GM12878 (cell line): Measurements from ENCODE around the gene IL33. TPM values are rescaled to one million over a fixed set of nuclear protein-coding genes. Genes with fewer than 3 reads are reported as not detected.

Experiments used
- ATAC-seq: fragments of 200-7000 bp; cut with Tn5 transposase; 3 replicates; pipeline ENCODE4 v1.9.1; 2020; ENCODE audit warnings: mild to moderate bottlenecking, moderate library complexity
- BruUV-seq: library from RNA; stranded (reverse); fragments of 400-500 nt; replicated peaks from 2 replicates; lab custom pipeline; 2021; lab: Mats Ljungman, UMichigan
- CTCF ChIA-PET: fragments of 300-600 bp; sonication (Branson Sonifier 250); formaldehyde crosslinking; extraction: SDS; loops from one replicate; lab custom pipeline; 2021; ENCODE audit warnings: inconsistent platforms; lab: Yijun Ruan, JAX
- POLR2A ChIA-PET: fragments of 350-600 bp; formaldehyde crosslinking; extraction: SDS; loops from one replicate; lab custom pipeline; 2021; ENCODE audit warnings: inconsistent platforms; lab: Charles Lee
- RAD21 ChIA-PET: fragments of 300-600 bp; sonication (Branson Sonifier 250); formaldehyde crosslinking; loops from one replicate; lab custom pipeline; 2023; ENCODE audit warnings: antibody characterized with exemption; ENCODE audit not compliant: unreplicated experiment; lab: Charles Lee
- SMC1A ChIA-PET: fragments of 300-600 bp; sonication (Branson Sonifier 250); formaldehyde crosslinking; loops from one replicate; lab custom pipeline; 2023; ENCODE audit not compliant: unreplicated experiment, uncharacterized antibody; lab: Charles Lee
- DNase-seq: peaks from one replicate; pipeline ENCODE4 v3.0.0-alpha.2; 2011; ENCODE audit warnings: low read depth, low spot score
- FAIRE-seq: peaks from 3 replicates; lab custom pipeline; 2011; peaks lifted over from hg19 to GRCh38; lab: Jason Lieb, UNC
- H2AFZ ChIP-seq: 2 replicates; pipeline ENCODE4 v1.6.0; 2011; ENCODE audit warnings: low read depth, low read length, control low read depth; ENCODE audit not compliant: control insufficient read depth
- H3K27ac ChIP-seq: 2 replicates; pipeline ENCODE4 v1.5.1; 2011; ENCODE audit warnings: control low read depth; ENCODE audit not compliant: control insufficient read depth, insufficient read depth
- H3K27me3 ChIP-seq, 2 experiments: replicated peaks in 1 of 2; 2 replicates each; pipeline versions ENCODE4 v1.6.0 to v1.6.1; 2011; ENCODE audit warnings: low read length in 1 of 2; ENCODE audit not compliant: control insufficient read depth in 2 of 2, insufficient read depth in 2 of 2
- H3K36me3 ChIP-seq, 2 experiments: 2 replicates each; pipeline ENCODE4 v1.5.1; 2011; ENCODE audit warnings: low read length in 1 of 2; ENCODE audit not compliant: control insufficient read depth in 2 of 2, insufficient read depth in 2 of 2
- H3K4me1 ChIP-seq: 2 replicates; pipeline ENCODE4 v1.6.1; 2011; ENCODE audit warnings: mild to moderate bottlenecking, low read length, moderate library complexity, mixed read lengths; ENCODE audit not compliant: control insufficient read depth, insufficient read depth
- H3K4me2 ChIP-seq: 2 replicates; pipeline ENCODE4 v1.6.0; 2011; ENCODE audit warnings: control low read depth; ENCODE audit not compliant: control insufficient read depth, insufficient read depth
- H3K4me3 ChIP-seq: fragments of 200-600 bp; sonication (generic); 2 replicates; pipeline ENCODE4 v1.5.1; 2016
- H3K79me2 ChIP-seq: 2 replicates; pipeline ENCODE4 v1.6.0; 2011; ENCODE audit warnings: low read length; ENCODE audit not compliant: control insufficient read depth, insufficient read depth
- H3K9ac ChIP-seq: 2 replicates; pipeline ENCODE4 v1.8.0; 2011; ENCODE audit warnings: low read length, control low read depth, mixed read lengths; ENCODE audit not compliant: control insufficient read depth, insufficient read depth
- H3K9me3 ChIP-seq: replicated peaks from 3 replicates; pipeline ENCODE4 v1.5.1; 2011; ENCODE audit warnings: mild to moderate bottlenecking, low read length; ENCODE audit not compliant: control insufficient read depth, insufficient read depth
- H4K20me1 ChIP-seq: 2 replicates; pipeline ENCODE4 v1.6.0; 2011; ENCODE audit not compliant: control insufficient read depth, insufficient read depth
- CBX5 ChIP-seq: sonication (generic); IDR thresholded peaks from 2 replicates; pipeline ENCODE4 v1.6.1; 2016; ENCODE audit warnings: low read depth, moderate library complexity, mild to moderate bottlenecking, inconsistent platforms
- CEBPB ChIP-seq, 2 experiments: fragments of 150-350 bp in 1 of 2; IDR thresholded peaks; 2 replicates each; pipeline ENCODE4 v1.6.1; 2012 to 2014; ENCODE audit warnings: low read depth in 2 of 2, low read length in 2 of 2, borderline replicate concordance in 1 of 2, inconsistent platforms in 1 of 2
- EGR1 ChIP-seq, 2 experiments: IDR thresholded peaks; 1 replicate in 1 of 2; 2 replicates in 1 of 2; pipeline ENCODE4 v1.6.1; 2011 to 2012; ENCODE audit warnings: low read depth in 2 of 2, low read length in 2 of 2, borderline replicate concordance in 1 of 2, mild to moderate bottlenecking in 1 of 2, moderate library complexity in 1 of 2
- ELK1 ChIP-seq: IDR thresholded peaks from 2 replicates; pipeline ENCODE4 v1.6.1; 2012; ENCODE audit warnings: low read depth, low read length, improper control_type of control experiment
- ETV6 ChIP-seq, 2 experiments: fragments of 450-650 bp in 1 of 2; IDR thresholded peaks in 1 of 2; conservative IDR thresholded peaks in 1 of 2; 2 replicates each; pipeline ENCODE4 v1.6.1; 2014; ENCODE audit warnings: antibody characterized with exemption in 1 of 2, borderline replicate concordance in 1 of 2, low read depth in 1 of 2, mild to moderate bottlenecking in 1 of 2, moderate library complexity in 1 of 2
- HCFC1 ChIP-seq: fragments of 150-350 bp; IDR thresholded peaks from 2 replicates; pipeline ENCODE4 v1.6.1; 2014; ENCODE audit warnings: low read length
- HDGF ChIP-seq: fragments of 450-650 bp; IDR thresholded peaks from 2 replicates; pipeline ENCODE4 v1.6.1; 2016; ENCODE audit warnings: antibody characterized with exemption
- NR2C2 ChIP-seq: IDR thresholded peaks from 2 replicates; pipeline ENCODE4 v1.6.1; 2011; ENCODE audit warnings: borderline replicate concordance, low read depth; ENCODE audit not compliant: control insufficient read depth, insufficient read length
- NRF1 ChIP-seq: conservative IDR thresholded peaks from 2 replicates; pipeline ENCODE4 v1.6.1; 2011; ENCODE audit warnings: mild to moderate bottlenecking, low read depth, low read length, improper control_type of control experiment
- PKNOX1 ChIP-seq: fragments of 450-650 bp; IDR thresholded peaks from 2 replicates; pipeline ENCODE4 v1.6.1; 2016; ENCODE audit warnings: mild to moderate bottlenecking
- YBX1 ChIP-seq: fragments of 450-650 bp; IDR thresholded peaks from 2 replicates; pipeline ENCODE4 v1.6.1; 2016; ENCODE audit warnings: antibody characterized with exemption
- ZZZ3 ChIP-seq: IDR thresholded peaks from 2 replicates; pipeline ENCODE4 v1.6.1; 2011; ENCODE audit warnings: low read depth; ENCODE audit not compliant: control insufficient read depth, insufficient read length
- WGBS: methylation state at CpG from one replicate; pipeline ENCODE4 v1.1.6; 2016; ENCODE audit warnings: low lambda C conversion rate; ENCODE audit not compliant: insufficient replicate concordance, insufficient coverage; ENCODE audit errors: missing lambda C conversion rate; 5-methylcytosine and 5-hydroxymethylcytosine counted together
- in situ Hi-C: fragments of 300-500 bp; cut with MboI; formaldehyde crosslinking; loops from 9 replicates; pipeline ENCODE4 v1.14.3; 2018; ENCODE audit warnings: mixed read lengths
- intact Hi-C: fragments of 100-400 bp; cut with micrococcal nuclease; formaldehyde crosslinking; loops from one replicate; pipeline ENCODE4 v1.14.2; 2022; ENCODE audit not compliant: unreplicated experiment
- polyA plus RNA-seq, 11 experiments: library from polyadenylated mRNA; depleted of rRNA in 4 of 11; unstranded in 6 of 11; stranded (reverse) in 5 of 11; fragments of >200 nt; fragmentation: Nextera tagmentation in 4 of 11; fragmentation: Illumina TruSeq in 1 of 11; extraction: Ambion mirVana in 4 of 11; extraction: Trizol in 1 of 11; gene quantifications; 1 replicate in 1 of 11; 2 replicates in 10 of 11; pipeline versions ENCODE4 v1.2.1 to v1.2.3, GENCODE V29; 2011 to 2016; ENCODE audit warnings: inconsistent platforms in 2 of 11, missing spikeins in 2 of 11, low read depth in 1 of 11
- total RNA-seq, 4 experiments: library from RNA; depleted of rRNA in 3 of 4; stranded (reverse); fragments of >200 nt in 3 of 4; fragmentation: Illumina TruSeq in 1 of 4; extraction: Trizol in 1 of 4; gene quantifications; 2 replicates each; pipeline versions ENCODE4 v1.2.1 to v1.2.3, GENCODE V29; 2013 to 2021
- TF ChIP-seq, protein P1 (sequence below): fragments of 450-650 bp; IDR thresholded peaks from 2 replicates; pipeline ENCODE4 v1.6.1; 2016; ENCODE audit warnings: mild to moderate bottlenecking
- TF ChIP-seq, protein P2 (sequence below): fragments of 150-350 bp; IDR thresholded peaks from 2 replicates; pipeline ENCODE4 v1.6.1; 2014; ENCODE audit warnings: mild to moderate bottlenecking, low read depth, low read length

IL33 gene
- total and polyA plus RNA-seq, 10 of the 15 experiments (the other 5 are each of a cell fraction or from before 2014, with no cell fraction given): not detected

- no peak for FAIRE-seq
- Histone ChIP-seq H3K27me3 (no peaks in the 10 kb centered on the region), H3K4me3 (no peak overlapping the region), H3K4me1 (no peaks in the 10 kb centered on the region), H3K36me3 (no peaks in the 10 kb centered on the region), H3K79me2 (no peaks in the 10 kb centered on the region), H3K9me3 (no peaks in the 10 kb centered on the region; the same call in 2 of the 3 replicates), H3K4me2 (no peak overlapping the region), H3K9ac (no peak overlapping the region), H2AFZ (no peak overlapping the region), H4K20me1 (no peaks in the 10 kb centered on the region), H3K27ac (no peak overlapping the region)
- ATAC-seq: no peak
- intact Hi-C loops: no loop called here
- 52% methylated on average over 2 of the region's 2 CpGs for WGBS
- TF ChIP-seq HCFC1: no peak
- TF ChIP-seq PKNOX1: no peak
- no peak for TF ChIP-seq ETV6 (conservative IDR thresholded peaks at IDR 0.05 in 1 of 2, IDR thresholded peaks at IDR 0.05 in 1 of 2; ENCODE audit: borderline replicate concordance in 1 of 2, low read depth in 1 of 2)
- TF ChIP-seq NRF1: no peak
- no peak for TF ChIP-seq ELK1
- TF ChIP-seq CBX5: no peak
- no peak for TF ChIP-seq ZZZ3
- TF ChIP-seq NR2C2: no peak
- TF ChIP-seq YBX1: no peak
- TF ChIP-seq, protein P1, sequence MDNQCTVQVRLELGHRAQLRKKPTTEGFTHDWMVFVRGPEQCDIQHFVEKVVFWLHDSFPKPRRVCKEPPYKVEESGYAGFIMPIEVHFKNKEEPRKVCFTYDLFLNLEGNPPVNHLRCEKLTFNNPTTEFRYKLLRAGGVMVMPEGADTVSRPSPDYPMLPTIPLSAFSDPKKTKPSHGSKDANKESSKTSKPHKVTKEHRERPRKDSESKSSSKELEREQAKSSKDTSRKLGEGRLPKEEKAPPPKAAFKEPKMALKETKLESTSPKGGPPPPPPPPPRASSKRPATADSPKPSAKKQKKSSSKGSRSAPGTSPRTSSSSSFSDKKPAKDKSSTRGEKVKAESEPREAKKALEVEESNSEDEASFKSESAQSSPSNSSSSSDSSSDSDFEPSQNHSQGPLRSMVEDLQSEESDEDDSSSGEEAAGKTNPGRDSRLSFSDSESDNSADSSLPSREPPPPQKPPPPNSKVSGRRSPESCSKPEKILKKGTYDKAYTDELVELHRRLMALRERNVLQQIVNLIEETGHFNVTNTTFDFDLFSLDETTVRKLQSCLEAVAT: no peak
- TF ChIP-seq CEBPB (IDR thresholded peaks at IDR 0.05; ENCODE audit: borderline replicate concordance in 1 of 2, low read depth in 2 of 2, low read length in 2 of 2): no peak
- TF ChIP-seq, protein P2, sequence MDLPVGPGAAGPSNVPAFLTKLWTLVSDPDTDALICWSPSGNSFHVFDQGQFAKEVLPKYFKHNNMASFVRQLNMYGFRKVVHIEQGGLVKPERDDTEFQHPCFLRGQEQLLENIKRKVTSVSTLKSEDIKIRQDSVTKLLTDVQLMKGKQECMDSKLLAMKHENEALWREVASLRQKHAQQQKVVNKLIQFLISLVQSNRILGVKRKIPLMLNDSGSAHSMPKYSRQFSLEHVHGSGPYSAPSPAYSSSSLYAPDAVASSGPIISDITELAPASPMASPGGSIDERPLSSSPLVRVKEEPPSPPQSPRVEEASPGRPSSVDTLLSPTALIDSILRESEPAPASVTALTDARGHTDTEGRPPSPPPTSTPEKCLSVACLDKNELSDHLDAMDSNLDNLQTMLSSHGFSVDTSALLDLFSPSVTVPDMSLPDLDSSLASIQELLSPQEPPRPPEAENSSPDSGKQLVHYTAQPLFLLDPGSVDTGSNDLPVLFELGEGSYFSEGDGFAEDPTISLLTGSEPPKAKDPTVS: no peak
- no peak for TF ChIP-seq HDGF
- no peak for TF ChIP-seq EGR1 (IDR thresholded peaks at IDR 0.05; ENCODE audit: borderline replicate concordance in 1 of 2, low read depth in 2 of 2, low read length in 2 of 2)
- CTCF ChIA-PET: no interaction called here
- RAD21 ChIA-PET: no interaction called here
- no TSS peak for BruUV-seq
- in situ Hi-C loops: no loop called here
- no peak for DNase-seq
- POLR2A ChIA-PET: no interaction called here
- SMC1A ChIA-PET: interaction anchor here (0.6 to 1.2 kb wide), 4 partner anchors 8 to 112 kb away, joined by 3 to 4 read pairs (median 3); no protein-coding TSS in a partner anchor
Observed at GRCh38 chr9:6239694-6240093, 24.1 kb downstream of the IL33 start.
